Stimulated activated CD8-positive, alpha-beta memory T cell treated with anti-CD3 and anti-CD28 coated beads, Interleukin-2, amount 100 ng/mL, for 1 hour (primary cell): ENCODE results near the gene TMEM209.
A peak's percentile ranks its signal among the peaks of the same experiment; 100 is the strongest.
"Not testable (repeated sequence)": the region's sequence is repeated elsewhere in the genome, so short reads cannot be mapped to it uniquely, and the experiment has no call there.

Source experiments
- DNase-seq, 2 donors: peaks; one replicate each; pipeline ENCODE4 v3.0.0-alpha.2; 2020; ENCODE audit warnings: low read depth in 2 of 2

Gene TMEM209

DNA sequence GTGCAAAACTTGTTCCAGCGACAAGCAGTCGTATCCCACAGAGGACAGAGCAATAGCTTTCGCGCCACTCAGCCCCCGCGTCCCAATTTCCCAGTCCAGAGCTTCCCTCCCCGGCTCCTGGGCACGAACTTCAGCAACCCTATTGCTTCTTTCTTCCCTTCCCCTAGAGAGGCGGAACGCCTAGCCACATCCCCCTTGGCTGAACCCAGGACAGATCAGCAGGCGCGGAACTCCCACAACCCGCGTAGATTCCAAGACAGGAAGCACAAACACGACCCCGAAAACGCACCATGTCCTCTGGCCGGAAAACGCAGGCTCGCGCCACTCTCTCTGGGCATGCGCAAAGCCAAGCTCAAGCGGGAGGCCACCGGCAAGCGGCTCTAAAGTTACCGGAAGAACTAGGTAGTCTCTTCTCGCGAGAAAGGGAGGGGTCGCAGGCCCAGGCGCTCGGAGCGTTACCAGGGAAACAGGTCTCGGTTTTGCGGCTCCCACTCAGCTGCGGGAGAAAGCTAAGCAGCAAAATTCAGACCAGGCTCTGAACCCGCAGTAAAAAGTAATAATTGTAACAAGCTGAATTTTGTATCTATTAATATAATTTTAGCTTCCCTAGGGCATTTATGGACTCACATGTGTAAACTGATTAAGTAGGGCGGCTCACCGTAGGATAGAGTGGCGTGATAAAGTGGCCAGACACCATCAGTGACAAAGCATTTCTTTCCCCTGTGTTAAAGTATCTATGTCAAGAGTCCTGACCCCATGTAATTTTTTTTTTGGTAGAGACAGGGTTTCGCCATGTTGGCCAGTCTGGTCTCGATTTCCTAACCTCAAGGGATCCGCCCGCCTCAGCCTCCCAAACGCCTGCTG is at the start of gene TMEM209:
Gene TMEM209, minus strand, starts transcription at position 323 of the 864 bp plus-strand sequence. Its CDS starts 31 bp downstream, at position 292.
- DNase-seq: peak; percentile 87 to 88

- no peak for DNase-seq
These were observed 49.3 kb upstream of the TMEM209 start for GRCh38 chr7:130254555-130254954.

- DNase-seq: not testable (repeated sequence)
These were observed 44.4 kb upstream of the TMEM209 start for GRCh38 chr7:130249626-130250025.

GRCh38 chr7:130248842-130249241 is 43.6 kb upstream of the TMEM209 start:
- not testable (repeated sequence) for DNase-seq

DNA sequence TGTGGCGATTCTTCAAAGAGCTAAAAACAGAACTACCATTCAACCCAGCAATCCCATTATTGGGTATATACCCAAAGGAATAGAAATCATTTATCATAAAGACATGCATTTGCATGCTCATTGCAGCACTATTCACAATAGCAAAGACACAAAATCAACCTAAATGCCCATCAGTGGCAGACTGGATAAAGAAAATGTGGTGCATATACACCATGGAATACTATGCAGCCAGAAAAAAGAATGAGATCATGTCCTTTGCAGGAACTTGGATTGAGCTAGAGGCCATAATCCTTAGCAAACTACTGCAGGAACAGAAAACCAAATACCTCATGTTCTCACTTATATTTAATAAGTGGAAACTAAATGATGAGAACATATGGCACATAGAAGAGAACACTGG is 41.3 kb upstream of the TMEM209 start:
- DNase-seq: not testable (repeated sequence)

GRCh38 chr7:130243486-130243885 is 38.3 kb upstream of the TMEM209 start:
- DNase-seq: not testable (repeated sequence)

DNA sequence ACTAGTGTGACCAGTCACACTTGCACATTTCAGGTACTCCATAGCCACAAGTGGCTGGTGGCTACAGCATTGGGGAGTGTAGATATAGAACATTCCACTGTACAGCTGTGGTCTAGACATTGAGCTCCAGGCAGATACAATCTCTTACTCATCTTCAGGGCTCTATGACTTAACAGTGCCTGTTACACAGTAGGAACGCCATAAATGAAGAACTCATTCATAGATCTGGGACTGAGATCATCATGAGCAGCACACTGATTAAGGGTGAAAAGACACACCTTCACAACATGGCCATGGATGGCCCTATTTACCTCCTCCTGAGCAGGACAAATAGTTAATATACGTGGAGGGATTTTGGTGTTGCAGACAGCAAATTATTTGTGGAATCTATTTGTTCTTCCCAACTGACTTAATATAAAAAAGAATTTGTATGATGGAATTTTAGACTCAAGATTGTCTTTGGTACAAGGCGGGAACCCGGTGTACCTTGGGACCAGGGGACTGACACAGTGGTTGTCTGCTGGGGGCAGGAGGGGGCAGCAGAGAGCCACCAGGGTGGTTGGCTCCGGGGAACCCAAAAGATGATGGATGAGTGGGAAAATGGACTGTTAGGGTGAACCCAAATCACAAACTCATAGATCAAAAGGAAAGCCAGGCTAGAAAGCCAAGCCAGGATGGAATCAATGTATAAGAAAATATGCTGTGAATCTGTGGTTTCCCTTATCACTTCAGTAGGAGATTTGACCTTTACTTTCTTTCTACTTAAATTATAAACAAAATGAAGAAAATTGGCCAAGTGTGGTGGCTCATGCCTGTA is 37.2 kb upstream of the TMEM209 start:
- DNase-seq: peak; percentile 4 to 25

DNA sequence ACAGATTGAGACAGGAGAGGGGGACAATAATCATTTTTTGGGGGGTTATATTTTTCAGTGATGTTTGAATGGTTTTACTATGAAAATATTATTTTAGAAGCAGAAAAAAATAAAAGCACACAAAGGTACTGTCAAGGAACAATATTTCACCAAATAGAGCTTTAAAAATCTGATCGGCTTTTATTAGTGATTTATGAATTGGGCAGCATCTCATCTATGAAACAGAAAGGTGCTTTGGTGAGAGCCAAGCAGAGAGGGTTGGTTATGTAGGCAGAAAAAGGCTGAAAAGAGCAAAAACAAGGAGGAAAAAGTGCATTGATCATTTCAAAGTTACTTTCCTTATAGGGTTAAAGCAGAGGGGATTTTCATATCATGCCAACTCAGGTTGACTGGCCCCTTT is 35.0 kb upstream of the TMEM209 start:
- DNase-seq: no peak

GRCh38 chr7:130236361-130236760 is 31.2 kb upstream of the TMEM209 start:
- DNase-seq: not testable (repeated sequence)

DNA sequence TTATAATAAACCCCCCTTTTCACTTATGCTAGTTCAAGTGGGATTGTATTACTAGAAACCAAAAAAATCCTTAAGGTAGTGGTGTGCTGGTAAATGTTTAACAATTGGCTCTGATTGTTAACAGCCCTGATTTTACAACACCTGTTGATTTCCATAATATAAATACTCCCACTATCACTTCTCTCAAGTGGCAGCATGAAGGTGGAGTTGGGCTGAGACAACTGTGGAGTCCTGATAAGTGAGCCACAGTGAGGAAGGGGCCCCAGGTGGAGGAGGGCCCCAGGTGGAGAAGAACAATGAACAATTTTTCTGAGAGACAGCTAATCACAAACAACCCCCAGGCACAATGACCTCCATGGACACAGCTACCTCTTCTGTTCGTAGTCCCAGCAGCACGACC is 28.9 kb upstream of the TMEM209 start:
- no peak for DNase-seq

DNA sequence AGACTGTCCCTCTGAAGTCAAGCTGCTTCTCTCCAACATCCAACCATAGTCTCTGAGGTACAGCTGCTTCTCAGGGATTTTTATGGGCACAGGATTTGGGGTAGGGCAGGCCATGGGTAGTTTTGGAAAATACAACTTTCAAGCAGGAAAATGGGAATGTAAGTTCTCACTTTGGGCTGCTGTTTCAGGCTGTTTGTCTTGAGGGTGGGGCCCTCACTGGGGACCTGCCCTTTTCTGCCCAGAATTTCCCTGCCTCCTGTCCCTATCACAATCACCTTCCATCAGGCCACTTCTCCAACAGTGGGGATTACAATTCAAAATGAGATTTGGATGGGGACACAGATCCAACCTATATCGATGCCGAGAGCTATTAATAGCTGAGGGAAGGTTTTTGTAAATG is 27.0 kb upstream of the TMEM209 start:
- no peak for DNase-seq

GRCh38 chr7:130231792-130232191 is 26.6 kb upstream of the TMEM209 start:
- no peak for DNase-seq

DNA sequence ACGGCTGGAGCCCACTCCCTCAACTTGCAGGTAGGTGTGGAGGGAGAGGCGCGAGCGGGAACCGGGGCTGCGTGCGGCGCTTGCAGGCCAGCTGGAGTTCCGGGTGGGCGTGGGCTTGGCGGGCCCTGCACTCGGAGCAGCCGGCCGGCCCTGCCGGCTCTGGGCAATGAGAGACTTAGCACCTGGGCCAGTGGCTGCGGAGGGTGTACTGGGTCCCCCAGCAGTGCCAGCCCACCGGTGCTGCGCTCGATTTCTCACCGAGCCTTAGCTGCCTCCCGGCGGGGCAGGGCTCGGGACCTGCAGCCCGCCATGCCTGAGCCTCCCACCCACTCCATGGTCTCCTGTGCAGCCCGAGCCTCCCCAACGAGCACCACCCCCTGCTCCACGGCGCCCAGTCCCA is 24.8 kb upstream of the TMEM209 start:
- not testable (repeated sequence) for DNase-seq

DNA sequence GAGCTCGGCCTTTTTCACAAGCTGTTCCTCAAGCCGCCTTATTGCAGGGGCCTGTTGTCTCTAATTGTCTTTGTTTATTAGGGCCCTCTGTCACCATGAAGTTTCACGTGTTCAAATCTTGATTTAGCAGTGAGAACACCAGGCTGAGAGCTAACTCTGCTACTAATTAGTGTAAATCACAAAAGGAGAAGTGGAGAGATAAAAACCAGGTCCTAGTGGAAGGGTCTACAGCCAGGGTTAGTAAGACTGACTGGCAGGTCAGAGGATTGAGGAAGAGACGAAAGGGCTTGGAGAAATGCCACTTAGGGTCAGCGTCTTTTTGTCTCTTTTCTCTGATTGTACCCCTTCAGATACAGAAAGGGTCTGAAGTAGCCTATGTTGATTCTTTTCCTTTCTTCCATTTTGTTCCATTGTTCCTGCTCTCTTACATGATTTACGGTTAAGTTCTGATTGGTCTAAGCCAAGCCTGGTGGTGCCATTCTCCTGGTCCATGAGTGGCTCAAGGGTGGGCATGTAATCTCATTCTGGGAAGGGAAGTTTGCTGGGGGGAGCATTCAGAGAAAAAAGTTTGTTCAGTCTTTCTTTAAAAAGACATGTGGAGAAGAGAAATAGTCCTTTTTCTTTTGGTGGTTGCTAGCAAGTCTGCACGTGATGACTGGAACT is 23.8 kb upstream of the TMEM209 start:
- no peak for DNase-seq

GRCh38 chr7:130227883-130228575 is 22.8 kb upstream of the TMEM209 start:
- no peak for DNase-seq

DNA sequence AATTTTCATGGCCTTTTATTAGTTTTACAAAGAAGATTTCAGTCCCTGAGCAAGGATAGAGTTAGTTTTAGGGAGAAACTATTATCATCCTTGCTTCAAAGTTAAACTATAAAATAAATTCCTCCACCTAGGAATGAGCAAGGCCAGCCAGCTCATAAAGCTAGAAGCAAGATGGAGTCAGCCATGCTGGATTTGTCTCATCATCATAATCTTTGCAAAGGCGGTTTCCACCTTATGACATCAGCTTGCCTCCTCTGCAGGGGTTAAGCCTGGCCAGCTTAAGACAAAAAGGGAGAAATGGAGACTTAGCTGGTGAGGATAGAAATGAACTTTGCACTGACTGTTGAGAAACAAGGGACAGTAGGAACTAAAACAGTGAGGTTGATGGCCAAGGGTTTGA is 21.1 kb upstream of the TMEM209 start:
- no peak for DNase-seq

DNA sequence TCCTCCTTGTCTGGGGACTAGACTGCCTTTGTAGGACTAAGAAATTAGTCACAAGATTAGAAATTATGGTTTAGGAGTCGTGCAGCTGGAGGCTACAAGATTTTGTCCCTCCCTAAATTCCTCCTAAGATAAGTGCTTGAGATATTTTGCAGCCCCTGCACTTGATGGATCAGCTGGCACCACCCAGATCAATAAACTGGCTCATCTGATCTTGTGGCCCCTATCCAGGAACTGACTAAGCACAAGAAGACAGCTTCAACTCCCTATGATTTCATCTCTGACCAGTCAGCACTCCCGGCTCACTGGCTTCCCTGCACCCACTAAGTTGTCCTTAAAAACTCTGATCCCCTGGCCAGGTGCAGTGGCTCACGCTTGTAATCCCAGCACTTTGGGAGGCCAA is 19.7 kb upstream of the TMEM209 start:
- DNase-seq: not testable (repeated sequence)

DNA sequence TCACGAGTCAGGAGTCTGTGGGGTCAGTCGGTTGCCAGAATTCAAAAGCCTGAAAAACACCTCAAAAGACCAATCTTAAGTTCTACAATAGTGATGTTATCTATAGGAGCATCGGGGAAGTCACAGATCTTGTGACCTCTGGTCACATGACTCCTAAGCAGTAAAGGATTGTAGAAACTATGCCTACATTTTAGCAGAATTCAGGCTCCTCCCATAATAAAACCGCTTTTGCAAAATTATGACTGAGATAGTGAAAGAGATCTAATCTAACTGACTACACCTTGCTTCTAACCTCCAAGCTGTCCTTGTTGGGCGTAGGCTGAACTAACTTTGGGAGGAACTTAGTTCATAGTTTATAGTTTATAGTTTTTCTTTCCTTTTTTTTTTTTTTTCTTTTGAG is 19.0 kb upstream of the TMEM209 start:
- no peak for DNase-seq

GRCh38 chr7:130223646-130224045 is 18.4 kb upstream of the TMEM209 start:
- DNase-seq: no peak

DNA sequence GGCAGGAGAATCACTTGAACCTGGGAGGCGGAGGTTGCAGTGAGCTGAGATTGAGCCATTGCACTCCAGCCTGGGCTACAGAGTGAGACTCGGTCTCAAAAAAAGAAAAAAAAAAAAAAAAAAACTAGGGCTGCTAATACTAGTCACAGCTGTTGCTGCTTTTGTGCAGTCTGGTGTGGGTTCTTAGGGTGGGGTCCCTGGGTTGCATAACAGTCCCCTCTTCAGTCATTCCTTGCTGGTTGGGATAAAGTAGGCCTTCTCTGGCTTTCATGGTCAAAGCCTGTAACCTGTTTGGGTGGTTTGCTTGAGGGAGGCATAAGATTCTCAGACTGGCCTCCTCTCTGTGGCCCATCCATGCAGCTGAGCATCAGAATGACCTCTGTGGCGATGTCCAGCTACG is 16.5 kb upstream of the TMEM209 start:
- DNase-seq: no peak

GRCh38 chr7:130219871-130220270 is 14.7 kb upstream of the TMEM209 start:
- no peak for DNase-seq
